ENCODE results near the gene NCAM2.

NCAM2 gene

DNA sequence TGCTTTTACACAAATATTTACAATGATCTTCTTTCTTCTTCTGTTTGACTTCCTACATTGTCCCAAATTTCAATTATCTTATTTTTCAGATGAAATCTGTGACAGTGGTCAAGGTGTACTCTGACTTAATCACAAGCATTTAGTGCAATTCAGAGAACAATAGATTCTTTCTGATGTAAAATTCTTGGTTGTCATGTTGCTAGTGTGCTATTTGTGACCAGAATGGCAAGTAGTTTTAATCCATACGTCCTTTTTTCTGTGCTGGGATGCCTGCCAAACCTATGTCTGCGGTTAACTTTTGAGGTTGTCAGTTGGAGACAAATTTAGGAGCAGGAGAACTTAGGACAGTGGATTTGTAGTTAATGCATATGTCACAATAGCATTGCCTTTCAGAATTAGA is 31.0 kb downstream of the NCAM2 start:
- no peak for DNase-seq

DNA sequence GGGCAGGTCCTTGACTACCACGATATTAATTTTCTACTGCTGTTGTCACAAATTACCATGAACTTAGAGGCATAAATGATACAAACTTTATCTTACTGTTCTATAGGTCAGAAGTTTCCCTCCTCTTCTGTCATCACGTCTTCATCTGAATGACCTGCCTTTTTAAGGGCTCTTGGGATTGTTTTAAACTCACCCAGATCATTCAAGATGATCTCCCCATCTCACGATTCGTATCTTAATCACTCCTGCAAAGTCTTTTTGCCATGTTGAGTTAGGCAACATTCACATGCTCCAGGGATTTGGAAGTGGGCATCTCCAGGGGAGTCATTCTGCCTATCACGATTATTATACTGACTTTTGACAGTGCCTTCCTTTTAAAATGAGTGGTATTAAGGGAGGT is 32.1 kb downstream of the NCAM2 start:
- DNase-seq, result no peak

DNA sequence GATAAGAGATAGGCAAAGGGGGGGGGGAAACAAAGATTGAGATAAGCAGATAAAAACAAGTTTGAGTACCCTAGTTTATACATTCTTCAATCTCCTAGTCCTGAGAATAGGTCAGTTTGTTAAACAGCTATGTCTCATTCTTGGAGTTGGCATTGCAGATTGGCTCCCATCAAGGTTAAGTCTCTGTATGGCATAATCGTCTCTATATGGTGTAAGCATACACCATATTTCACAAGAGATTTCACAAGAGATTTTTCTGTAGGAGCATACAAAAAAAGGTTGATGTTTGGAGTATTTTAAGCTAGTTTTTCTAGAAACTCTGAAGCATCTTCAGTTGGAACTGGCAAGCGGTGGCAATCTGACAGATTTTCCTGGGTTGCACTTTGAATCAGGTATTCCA is 35.8 kb downstream of the NCAM2 start:
- no peak for DNase-seq

DNA sequence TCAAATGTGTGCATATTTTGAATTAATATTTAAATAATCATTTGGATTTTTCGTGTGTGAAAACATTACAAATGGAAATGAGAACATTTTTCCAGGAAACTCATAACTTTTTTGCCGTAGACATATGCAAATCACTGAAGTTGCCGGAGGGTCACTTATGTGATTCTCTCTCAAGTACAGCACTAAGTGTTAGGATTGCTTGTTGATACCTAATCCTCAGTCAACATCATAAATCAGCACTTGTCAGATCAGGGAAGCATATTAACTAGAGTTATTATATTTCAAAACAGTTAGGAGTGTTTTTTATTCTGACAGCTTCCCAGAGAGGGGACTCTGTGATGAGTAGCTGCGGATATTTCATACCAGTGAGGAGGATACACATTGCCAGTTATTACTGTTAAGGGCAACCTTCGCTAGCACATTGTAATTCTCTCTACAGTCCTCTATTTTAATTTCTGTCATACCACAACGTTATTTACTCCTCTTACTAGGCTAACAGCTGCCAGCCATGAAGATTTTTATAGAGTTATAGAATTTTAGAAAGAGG is 41.5 kb downstream of the NCAM2 start:
- DNase-seq, result no peak

DNA sequence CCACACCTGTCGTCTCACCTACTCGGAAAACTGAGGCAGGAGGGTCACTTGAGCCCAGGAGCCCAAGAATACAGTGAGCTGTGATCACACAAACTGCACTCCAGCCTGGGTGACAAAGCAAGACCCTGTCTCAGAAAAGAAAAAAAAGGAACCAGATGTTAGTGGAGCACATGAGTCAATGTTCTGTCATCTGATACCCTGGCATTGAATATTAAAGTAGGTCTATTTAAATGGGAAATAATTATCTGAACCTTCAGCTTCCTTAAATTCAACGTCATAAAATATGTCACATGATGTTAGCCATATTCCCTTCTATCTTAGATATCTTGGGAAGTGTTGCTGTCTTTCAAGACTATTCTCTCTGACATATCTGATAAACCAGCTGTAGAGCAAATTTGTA is 47.3 kb downstream of the NCAM2 start:
- no peak for DNase-seq

DNA sequence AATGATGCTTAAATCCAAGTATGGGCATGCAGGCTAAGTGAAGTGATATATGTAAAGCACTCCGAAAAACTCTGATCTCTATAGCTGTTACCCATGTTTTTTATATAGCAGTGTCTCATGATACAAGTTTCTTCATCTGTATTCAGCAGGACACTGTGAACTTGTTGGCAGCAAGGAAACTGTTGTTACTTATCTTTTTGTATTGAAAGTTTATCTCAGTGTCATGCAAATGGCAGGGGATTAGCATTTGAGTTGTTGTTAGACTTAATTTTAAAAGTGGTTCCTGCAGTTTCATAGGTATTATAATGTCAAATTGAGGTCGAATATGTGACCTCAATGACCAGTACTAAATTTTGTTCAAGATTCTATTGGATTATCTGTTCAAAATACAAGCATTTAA is 47.9 kb downstream of the NCAM2 start:
- no peak for DNase-seq

DNA sequence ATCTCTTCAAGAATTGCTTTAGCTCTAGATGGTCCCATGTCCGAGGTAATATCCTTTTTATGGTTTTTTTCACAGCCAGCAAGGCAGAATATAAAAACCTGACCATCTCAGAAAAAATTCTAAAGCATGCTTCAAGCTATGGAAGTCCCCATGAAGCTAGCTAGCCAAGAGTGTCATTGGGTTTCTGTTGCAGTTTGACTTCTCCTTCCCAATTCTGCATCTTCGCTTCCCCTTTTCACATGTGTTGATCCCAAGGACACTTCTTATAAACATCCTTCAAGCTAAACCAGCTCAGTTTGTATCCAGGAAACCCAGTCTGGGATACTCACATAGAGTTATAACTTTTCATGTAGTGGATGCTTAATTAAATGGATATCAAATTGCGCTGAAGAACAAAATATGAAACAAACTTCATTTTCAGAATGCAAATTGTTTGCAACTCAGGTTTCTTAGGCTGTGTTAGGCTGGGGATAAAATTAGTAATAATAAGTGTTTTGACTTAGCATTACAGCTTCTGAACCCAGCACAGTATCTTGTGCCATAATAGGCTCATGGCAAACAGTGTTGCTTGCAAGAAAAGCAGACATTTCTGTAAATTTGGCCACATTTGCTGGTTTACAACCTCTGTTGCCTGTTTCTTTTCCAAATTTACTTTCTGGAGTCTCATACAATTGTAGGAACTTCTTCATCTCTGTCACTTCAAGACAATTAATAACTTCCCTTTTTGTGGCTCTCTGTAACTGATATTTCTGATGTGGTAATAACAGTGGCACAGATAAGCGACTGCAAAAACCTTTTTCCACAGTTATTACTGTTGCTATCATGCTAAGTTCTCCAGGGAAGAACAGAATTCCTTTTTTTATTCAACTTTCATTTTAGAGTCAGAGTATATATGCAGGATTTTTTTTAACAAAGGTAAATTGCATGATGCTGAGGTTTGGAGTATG is 53.2 kb downstream of the NCAM2 start:
- no peak for DNase-seq

DNA sequence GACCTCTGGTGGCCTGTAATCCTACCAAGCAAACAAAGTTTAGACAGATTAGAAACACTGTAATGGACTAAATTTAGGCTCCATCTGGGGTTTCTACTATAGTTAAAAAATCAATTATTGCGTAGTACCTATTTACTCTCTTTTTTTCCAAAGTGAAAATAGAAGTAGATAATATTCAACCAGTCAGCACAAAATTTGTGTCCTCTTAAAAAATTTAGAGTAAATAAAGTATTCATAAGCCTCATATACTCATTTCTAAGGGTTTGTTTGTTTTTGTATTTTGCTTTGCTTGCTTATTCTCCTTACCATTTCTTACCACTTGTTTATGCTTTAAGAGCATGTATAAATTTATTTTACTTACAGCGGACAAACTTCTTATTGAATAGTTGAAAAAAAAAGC is 54.5 kb downstream of the NCAM2 start:
- no peak for DNase-seq

DNA sequence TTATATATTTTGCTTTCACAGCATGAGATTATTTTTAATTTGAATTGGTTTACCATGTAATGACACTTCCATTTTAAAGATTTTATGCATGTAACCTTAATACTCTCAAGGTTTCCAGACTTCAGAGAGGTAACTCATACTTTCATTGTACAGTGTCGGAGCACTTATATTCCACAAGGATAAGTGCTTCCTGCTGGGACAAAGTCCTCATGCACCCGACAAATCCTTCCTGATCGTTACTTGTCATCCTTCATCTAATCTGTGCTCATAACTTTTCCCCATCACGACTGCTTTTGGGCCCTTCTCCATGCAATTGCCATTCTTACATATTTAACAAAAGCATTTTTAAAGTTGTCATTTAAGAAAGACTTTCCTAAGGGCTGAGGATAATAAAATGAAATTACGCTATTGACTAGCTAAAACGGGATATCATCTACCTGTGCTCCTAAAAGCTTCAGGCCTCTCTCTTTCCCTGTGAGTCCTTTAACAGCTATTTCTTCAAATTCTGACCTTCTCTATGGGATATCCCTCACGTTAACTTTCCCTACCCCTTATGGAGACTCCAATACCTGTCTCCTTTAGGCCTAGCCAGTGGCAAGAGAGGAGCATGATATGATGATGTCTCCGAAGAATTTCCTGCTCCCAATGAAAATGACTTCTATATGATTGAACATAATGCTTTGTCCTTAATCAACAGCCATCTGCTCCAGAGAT is 59.3 kb downstream of the NCAM2 start:
- no peak for DNase-seq

DNA sequence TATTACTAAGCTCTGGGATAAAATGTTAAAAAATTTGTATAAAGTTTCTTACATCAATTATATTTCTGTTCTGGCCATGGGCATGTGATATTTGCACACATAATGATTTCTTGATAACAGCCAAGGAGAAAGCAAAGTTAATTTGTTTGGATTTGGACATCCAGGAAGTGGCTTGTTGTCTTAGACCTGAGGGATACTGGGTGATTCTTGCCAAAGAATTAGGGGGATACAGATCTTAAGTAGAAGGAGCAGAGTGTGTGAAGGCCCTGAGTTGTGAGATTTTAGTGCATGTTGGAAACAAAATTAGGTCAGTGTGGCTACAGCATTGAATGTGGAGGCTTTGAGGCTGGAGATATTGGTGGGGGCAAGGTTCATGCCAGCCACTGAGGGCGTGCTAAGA is 65.6 kb downstream of the NCAM2 start:
- no peak for DNase-seq

DNA sequence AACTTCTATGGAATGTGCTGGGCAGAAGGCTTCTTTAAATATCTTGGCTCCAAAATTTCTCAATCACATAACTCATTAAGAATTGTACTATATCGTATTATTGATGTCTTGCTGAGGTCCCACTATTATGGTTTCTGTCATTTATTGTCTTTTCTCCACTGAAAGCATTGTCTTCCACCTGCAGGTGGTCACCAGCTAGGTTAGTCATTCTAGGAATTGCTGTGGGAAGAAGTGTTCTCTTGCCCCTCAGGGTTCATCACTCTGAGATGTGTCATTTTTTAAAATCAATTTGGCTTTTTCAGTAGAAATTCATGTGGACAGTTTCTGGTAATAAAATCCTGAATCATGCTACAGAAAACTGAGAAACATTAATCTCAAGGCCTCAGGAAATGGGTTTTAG is 66.1 kb downstream of the NCAM2 start:
- DNase-seq, result no peak

DNA sequence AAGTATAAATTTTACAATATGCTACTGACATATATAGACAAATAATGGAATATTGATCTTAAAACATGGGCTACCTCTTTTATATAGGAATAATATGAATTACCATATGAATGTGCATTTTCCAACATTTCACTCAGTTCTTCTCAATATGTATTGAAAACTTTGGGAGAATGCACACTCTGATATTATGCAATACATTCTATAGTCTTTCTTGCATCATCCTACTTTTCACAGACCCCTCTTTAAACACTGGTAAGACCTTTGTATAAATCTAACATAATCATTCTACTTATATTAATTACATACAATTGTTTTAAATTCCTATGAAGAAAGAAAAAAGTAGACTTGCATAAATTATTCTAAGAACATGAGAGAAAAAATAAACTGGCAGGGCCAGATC is 69.2 kb downstream of the NCAM2 start:
- DNase-seq, result no peak

DNA sequence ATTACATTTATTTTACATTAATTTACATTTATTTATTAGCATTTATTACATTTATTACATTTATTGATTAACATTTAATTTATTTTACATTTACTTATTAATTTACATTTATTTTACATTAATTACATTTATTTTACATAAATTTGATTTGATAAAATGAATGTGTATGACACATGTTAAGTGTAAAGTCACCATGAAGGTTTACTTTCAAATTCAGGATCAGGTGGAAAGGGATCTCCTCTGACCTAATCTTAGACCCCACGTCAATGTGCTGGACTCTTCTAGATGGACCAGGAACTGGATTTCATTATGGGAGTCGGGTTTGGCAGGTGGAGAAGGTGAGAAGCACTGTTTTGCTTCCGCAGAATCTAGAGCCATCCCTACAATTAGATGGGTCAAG is 76.1 kb downstream of the NCAM2 start:
- DNase-seq, result no peak

DNA sequence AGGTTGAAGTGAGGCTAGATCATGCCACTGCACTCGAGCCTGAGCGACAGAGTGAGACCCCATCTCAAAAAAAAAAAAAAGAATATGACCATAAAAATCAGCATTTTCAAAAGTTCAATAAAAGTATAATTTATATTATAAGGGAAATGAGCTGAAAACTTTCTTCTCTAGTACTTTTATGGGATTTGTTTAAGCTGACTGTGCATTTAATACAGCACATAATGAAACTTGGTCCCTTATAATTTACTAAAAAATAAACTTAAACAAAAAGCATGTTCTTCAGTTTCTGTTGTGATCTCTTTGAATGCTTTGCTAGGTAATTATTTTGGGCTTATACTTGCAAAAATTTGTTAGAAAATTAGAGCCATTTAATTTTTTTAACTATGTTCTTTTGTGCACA is 77.8 kb downstream of the NCAM2 start:
- DNase-seq, result no peak

DNA sequence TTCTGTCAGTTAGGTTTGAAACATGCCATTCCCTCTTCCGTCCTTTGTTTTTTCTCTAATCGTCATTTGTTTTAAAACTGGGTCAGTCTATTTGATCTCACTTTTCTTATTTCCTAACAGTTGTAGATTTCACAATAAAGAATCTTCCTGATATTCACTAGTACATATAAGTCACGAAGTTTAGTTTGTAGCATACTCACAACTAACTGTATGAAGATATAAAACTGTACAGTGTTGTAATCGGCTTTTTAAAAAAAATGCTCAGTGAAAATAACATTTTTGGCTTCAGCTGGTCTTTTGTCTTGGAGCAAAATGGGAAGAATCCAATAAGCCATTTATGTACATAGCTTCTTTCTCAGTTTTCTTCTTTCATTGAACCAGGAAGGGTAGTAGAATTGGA is 78.3 kb downstream of the NCAM2 start:
- no peak for DNase-seq

DNA sequence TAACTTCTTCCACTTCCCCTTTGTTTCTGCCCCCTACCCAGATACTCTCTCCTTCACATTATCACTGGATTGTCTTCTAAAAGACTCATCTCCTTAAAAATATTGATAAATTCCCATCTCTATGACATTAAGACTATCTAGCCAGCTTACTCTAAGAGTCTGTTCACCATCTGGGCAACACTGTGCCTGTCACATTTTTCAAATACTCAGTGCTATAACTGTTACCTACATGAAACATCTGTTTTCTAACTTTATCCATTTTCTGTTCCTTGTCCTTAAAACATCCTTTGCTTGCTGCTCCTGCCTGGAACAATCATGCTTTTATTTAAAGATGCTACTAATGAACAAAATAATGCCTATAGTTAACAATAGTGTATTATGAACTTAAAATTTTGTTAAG is 81.4 kb downstream of the NCAM2 start:
- DNase-seq, result no peak

DNA sequence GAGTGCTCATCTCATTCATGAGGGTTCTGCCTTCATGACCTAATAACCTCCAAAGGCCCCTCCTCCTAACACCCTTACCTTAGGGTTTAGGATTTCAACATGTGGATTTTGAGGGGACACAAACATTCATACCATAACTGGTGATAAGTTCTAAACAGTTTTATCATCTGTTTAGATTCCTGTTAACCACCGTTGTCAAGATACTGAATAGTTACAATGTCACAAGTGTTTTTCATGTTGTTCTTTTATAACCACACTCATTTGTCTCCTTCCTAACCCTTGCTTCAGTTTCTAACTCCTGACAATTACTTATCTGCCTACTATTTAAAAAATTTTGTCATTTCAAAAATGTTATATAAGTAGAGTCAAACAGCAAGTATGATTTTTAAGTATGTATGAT is 86.0 kb downstream of the NCAM2 start:
- no peak for DNase-seq

DNA sequence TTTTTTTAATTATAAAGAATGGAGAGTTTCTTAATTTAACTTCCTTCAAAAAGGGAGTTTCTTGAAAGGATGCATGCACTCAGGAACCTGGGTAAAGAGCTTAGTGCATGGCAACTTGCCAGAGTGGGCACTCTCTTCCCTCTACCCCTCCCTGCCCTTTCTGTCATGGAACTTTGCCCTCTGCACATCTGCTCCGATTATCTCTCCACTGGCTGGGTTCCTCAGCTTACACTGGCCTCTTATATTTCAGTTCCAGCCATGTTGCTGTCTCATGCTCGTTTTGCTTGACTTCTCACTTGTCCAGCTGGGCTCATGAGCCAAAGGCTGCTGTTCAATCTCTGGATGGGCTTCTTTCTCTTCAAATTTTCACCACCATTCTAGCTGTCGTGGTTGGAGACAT is 87.0 kb downstream of the NCAM2 start:
- DNase-seq, result no peak

DNA sequence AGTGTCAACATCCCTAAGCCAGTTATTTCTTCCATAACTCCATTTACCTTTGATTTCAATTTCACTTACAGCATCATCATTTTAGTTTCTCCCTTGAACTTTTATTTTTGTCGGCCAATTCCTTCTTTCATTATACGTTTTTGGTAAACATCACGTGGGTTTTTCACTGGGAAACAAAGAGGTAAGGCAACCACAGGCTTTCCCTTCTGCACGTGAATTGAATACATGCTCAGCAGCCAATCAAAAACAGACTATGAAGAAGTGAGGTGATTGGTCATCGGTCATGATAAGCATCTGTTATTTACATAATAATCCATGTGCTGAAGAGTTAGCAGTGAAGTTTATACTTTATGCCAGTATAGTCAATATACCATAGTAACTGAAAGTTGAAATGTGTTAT is 98.7 kb downstream of the NCAM2 start:
- DNase-seq, result no peak

DNA sequence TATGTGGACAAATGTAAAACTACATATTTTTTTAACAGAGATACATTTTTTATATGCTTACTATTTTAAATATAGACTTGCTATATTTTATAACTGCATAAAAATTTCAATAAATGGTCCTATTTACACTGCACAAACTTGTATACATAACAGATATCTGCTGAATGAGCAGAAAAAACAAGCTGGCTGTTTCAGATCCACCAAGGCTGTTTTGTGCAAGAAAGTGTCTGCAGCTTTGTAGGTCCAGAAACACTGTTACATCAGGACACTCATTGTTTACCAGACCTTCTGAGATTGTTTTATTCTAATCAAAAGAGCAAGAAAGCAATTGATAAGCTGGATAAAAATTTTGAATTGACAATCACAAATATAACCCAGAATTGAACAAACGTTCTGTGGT is 99.3 kb downstream of the NCAM2 start:
- DNase-seq, result no peak

DNA sequence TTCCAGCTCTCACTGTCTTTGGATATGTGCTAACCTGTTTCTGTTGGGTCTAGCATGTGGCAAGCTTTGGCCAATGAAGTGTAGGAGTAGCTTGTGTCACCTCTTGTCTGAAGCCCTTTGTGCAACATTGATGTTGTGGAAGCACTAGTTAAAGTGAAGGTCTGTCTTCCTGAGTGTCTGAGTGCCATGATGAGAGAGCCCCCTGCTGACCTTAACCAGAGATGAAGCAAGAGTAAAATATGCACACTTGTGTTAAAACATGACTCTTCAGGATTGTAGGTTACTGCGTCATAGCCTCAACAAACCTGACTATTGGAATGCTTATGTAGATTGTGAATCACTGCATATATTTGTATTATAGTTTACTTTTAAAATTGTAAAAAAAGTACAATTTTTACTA is 103.7 kb downstream of the NCAM2 start:
- no peak for DNase-seq

DNA sequence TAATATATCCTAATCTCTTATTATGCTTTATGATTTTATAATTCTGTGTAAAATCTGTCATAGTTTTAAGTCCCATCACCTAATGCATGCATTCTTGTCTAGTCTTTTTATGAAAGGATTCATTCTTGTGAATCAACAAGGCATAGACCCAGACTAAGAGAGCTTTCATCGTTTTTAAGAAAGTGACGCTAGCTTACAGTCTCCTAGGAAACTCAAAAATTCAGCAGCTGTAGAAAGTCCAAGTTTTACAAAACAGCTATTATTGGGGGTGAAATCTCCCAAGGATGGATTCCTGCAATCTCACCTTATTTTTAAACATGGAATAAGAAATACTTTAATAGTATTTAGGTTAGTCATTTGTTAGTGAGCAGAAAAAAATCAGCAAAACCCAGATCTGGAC is 104.7 kb downstream of the NCAM2 start:
- no peak for DNase-seq

DNA sequence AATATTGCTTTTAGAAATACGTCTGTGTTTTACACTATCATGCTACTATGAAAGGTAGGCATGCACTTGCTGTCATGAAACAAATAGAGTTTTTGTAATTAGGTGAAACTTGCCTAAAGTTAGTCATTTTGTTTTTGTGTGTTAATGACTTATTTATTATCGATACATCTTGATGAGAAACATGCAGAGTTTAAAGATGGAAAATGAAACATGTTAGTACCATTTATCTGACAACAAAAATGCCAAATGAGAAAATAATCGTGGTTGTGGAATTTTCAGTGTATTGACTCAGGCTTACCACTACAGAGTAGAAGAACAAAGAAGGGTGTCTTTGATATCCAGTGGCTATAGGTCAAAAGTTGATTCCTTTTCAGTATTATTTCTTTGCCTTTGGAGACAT is 105.5 kb downstream of the NCAM2 start:
- DNase-seq, result no peak

DNA sequence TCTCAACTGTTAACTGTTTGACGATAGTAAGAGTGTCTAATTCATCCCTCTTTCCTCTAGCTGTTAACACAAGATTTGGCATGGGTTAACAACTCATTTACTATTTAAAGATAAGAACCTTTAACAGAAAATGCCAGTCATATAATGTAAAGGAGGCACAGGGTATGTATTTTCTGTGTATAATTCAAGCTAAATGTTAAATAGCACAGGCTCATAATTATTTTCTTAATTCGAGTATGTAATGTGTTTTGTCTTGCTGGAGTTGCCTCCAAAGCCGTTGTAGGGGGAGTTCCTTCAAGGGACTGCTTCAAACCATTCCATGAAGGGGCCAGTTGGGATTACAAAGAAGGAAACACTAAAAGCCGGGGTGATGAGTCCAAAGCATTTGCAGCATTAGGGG is 111.5 kb downstream of the NCAM2 start:
- no peak for DNase-seq

Measured in NCI-H2081 treated with DMSO at 0.1 percent for 48 hours (cell line).